GM11168 (cell line): Measurements from ENCODE around the gene DHRS4L2.
"Not testable (repeated sequence)": the region's sequence is repeated elsewhere in the genome, so short reads cannot be mapped to it uniquely, and the experiment has no call there.

Experiments
- in situ Hi-C: fragments of 300-500 bp; cut with MboI; formaldehyde crosslinking; loops from one replicate; pipeline ENCODE4 v1.12.0; 2022; ENCODE audit warnings: low sequenced_read_pairs; ENCODE audit not compliant: unreplicated experiment

Gene DHRS4L2

GRCh38 chr14:23988607-23989363, at the start of gene DHRS4L2:
TSS of gene DHRS4L2 (plus strand) at chr14:23988929. CDS start at chr14:23988948, 19 bp downstream.
- in situ Hi-C loops = loop anchor here (25.0 kb wide), 1 partner anchor 99 kb away; the partner anchor contains the start of gene PCK2

- in situ Hi-C loops = loop anchor here (10.0 kb wide), 1 partner anchor 345 kb away; no protein-coding TSS in a partner anchor
Measured at GRCh38 chr14:23939607-23940326, 49.0 kb upstream of the DHRS4L2 start.

- in situ Hi-C loops = no loop called here
Measured at GRCh38 chr14:23941230-23941629, 47.5 kb upstream of the DHRS4L2 start.

GRCh38 chr14:23941669-23942068, 47.1 kb upstream of the DHRS4L2 start:
- in situ Hi-C loops = no loop called here

- in situ Hi-C loops = no loop called here
Measured at GRCh38 chr14:23942587-23942986, 46.1 kb upstream of the DHRS4L2 start.

GRCh38 chr14:23949069-23949468, 39.7 kb upstream of the DHRS4L2 start:
- in situ Hi-C loops = not testable (repeated sequence)

- in situ Hi-C loops = loop anchor here (10.0 kb wide), 1 partner anchor 64 kb away; no protein-coding TSS in a partner anchor
Measured at GRCh38 chr14:23950411-23951135, 38.2 kb upstream of the DHRS4L2 start.

GRCh38 chr14:23951136-23951466, 37.6 kb upstream of the DHRS4L2 start:
- in situ Hi-C loops = loop anchor here (10.0 kb wide), 1 partner anchor 64 kb away; no protein-coding TSS in a partner anchor

GRCh38 chr14:23951590-23952201, 37.0 kb upstream of the DHRS4L2 start:
- in situ Hi-C loops = loop anchor here (10.0 kb wide), 1 partner anchor 63 kb away; no protein-coding TSS in a partner anchor

GRCh38 chr14:23953116-23953463, 35.6 kb upstream of the DHRS4L2 start:
- in situ Hi-C loops = loop anchor here (10.0 kb wide), 1 partner anchor 62 kb away; no protein-coding TSS in a partner anchor

- in situ Hi-C loops = loop anchor here (10.0 kb wide), 1 partner anchor 61 kb away; no protein-coding TSS in a partner anchor
Measured at GRCh38 chr14:23953464-23954278, 35.1 kb upstream of the DHRS4L2 start, which contains the start of gene DHRS4. TSS of gene DHRS4 (plus strand) at chr14:23953770. CDS start at chr14:23953789, 19 bp downstream.

GRCh38 chr14:23954279-23954614, 34.5 kb upstream of the DHRS4L2 start:
- in situ Hi-C loops = loop anchor here (10.0 kb wide), 1 partner anchor 61 kb away; no protein-coding TSS in a partner anchor

GRCh38 chr14:23954965-23955364, 33.8 kb upstream of the DHRS4L2 start:
- in situ Hi-C loops = loop anchor here (10.0 kb wide), 1 partner anchor 60 kb away; no protein-coding TSS in a partner anchor

- in situ Hi-C loops = loop anchor here (10.0 kb wide), 1 partner anchor 59 kb away; no protein-coding TSS in a partner anchor
Measured at GRCh38 chr14:23955811-23956210, 32.9 kb upstream of the DHRS4L2 start.

- in situ Hi-C loops = loop anchor here (10.0 kb wide), 1 partner anchor 57 kb away; no protein-coding TSS in a partner anchor
Measured at GRCh38 chr14:23957913-23958569, 30.7 kb upstream of the DHRS4L2 start.

- in situ Hi-C loops = not testable (repeated sequence)
Measured at GRCh38 chr14:23960899-23961298, 27.8 kb upstream of the DHRS4L2 start.

- in situ Hi-C loops = not testable (repeated sequence)
Measured at GRCh38 chr14:23961704-23962103, 27.0 kb upstream of the DHRS4L2 start.

- in situ Hi-C loops = not testable (repeated sequence)
Measured at GRCh38 chr14:23969130-23969480, 19.6 kb upstream of the DHRS4L2 start.
